Measurements from ENCODE around the gene IPO5.

IPO5 gene

DNA sequence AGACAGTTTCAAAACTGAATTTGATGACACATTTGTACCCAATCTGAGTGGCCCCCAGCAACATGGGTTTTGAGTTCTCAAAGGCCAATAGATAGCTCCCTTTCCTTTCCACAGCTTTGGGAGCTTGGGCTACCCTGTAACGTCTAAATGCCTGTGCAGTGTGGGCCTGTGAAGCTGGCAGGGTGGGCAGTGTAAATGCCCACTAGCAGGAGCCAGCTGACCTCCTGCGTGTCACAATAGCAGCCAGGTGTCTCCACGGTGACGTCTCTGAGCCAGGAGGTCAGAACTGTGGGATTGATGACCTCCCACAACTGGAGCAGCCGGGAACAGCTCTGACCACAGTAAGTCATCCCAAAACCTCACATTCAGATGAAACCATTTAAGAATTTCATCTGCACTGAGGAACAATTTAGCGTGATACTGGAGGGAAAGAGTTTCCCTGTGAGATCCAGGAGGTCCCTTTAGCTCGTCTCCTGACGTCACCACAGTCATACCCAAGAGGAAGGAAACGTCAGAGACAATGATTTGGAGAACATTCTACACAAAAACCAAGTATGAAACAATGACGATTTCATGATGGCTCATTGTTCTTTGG is at the start of gene IPO5:
IPO5 (plus strand) TSS at position 300 of the 595 bp plus-strand sequence. CDS start 23,022 bp downstream, outside the sequence.
- in situ Hi-C loops (cut with HindIII; ENCODE audit: low sequenced_read_pairs), result no loop called here

DNA sequence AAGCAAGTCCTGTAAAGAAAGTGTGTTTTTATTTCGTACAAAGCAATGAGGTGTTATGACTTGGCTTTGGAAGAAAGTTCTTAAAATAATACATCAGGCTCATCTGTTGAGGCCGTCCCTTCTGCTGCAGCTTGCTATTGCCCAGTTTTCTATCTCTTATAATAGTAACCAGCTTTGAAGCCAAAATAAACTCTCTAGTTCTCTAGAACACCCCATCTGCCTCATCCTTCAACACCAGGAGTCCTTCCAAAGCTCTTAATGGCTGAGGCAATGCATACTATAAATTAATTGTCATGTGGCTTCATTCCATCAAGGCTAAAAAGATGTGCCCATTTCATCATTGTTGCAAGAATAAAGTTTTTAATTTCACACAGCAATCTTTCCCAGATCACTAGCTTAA is 49.4 kb upstream of the IPO5 start:
- in situ Hi-C loops (cut with HindIII; ENCODE audit: low sequenced_read_pairs), result loop anchor here (5.0 kb wide), 1 partner anchor 53 kb away; no protein-coding TSS in a partner anchor

DNA sequence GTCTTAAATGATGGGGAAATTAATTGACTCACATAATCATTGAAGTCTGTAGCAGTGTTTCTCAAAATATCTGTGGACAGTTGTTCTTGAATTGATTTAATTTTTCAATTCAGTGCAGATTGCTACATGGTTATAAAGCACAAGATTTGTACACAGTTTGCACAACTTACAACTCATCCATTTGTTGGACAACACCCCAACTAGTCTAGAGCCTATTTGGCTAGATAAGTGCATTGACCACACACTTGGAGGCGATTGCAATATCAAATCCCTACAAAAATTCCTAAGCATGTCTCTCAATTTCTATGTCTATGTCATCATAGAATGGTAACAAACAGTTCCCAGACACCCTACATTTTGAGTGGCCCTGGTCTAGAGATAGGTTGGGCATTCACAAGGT is 48.0 kb upstream of the IPO5 start:
- in situ Hi-C loops (cut with HindIII; ENCODE audit: low sequenced_read_pairs), result no loop called here

DNA sequence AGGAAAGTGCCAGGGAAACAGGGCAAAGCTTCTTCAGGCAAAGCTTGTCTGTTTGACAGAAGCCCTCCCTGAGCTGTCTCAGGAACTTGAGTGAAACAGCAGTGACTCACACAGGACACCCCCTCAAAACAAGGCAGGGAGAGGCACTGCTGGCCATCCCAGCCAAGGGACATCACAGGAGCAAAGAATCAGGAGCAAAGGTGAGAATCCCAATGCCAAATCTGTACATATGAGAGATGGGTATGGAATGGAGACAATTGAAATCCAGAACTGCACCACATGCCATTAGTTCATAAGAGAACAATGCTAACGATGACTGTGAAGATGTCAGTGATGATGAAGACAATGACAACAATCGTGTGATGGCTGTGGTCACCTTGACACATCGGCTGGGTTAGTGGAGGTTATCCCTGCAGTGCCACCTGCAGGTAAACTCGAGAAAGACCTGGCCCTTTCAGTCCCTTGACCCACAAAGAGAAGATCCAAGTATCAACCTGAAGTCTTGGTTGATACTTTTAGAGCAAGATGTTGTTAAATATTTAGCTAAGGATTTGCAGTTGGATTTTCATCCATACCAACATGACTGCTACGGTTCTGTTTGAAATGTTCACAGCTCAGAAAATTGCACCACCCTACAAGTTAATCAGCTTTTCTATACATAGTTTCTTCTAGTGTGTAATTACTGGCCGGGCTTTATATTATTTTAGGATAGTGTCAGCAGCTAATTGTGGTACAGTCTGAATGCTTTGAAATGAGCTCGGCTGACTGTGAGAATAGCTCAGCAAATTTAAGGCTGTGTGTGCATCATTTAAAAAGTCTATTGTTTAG is 42.0 kb upstream of the IPO5 start:
- in situ Hi-C loops (cut with HindIII; ENCODE audit: low sequenced_read_pairs), result loop anchor here (5.0 kb wide), 1 partner anchor 91 kb away; no protein-coding TSS in a partner anchor

DNA sequence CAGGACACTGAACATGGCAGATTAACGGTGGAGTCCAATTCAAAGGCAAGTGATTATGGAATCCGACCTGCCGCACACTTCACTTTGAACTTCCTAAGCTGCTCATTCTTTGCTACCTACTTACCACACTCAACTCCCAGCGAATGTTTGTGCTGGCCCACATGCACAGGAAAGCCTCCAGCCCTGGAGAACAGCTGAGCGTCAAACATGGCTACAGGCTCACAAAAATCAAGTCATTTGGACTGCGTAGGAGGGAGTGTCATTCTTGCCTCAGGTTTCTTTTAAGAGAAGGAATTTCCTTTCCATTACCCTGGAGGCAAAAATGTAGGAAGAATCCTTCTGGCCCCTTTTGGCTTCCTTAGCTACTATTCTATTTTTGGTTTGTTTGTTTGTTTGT is 41.3 kb upstream of the IPO5 start:
- in situ Hi-C loops (cut with HindIII; ENCODE audit: low sequenced_read_pairs), result loop anchor here (5.0 kb wide), 1 partner anchor 90 kb away; no protein-coding TSS in a partner anchor

DNA sequence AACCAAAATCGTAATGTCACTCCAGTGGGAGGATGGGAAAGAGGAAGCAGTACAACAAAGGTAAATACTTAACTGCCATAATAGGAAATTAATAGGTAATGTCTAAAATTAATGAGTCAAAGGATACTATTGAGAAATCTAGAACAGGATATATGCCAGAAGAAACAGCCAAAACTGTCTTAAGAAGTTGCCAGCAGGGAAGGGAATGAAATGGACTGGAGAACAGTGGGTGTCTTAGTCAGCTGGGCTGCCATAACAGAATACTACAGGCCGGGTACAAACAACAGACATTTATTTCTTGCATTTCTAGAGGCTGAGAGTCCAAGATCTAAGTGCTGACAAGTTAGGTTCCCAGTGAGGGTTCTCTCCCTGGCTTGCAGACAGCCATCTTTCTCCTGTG is 40.3 kb upstream of the IPO5 start:
- in situ Hi-C loops (cut with HindIII; ENCODE audit: low sequenced_read_pairs), result loop anchor here (5.0 kb wide), 1 partner anchor 89 kb away; no protein-coding TSS in a partner anchor

DNA sequence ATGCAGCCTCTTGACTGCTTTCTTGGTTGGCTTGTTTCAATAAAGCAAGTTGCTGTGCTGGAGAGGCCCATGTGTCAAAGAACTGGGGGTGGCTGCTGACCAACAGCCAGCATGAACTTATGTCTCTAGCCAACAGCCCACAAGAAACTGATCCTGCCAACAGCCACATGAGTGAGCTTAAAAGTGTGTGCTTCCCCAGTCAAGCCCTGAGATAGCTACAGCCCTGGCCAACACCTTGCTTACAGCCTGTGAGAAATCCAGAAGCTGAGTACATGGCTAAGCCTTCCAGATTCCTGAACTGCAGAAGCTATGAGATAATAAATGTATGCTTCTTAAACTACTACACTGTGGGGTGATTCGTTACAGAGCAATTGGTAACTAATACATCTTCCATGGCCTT is 38.9 kb upstream of the IPO5 start:
- in situ Hi-C loops (cut with HindIII; ENCODE audit: low sequenced_read_pairs), result loop anchor here (5.0 kb wide), 1 partner anchor 88 kb away; no protein-coding TSS in a partner anchor

DNA sequence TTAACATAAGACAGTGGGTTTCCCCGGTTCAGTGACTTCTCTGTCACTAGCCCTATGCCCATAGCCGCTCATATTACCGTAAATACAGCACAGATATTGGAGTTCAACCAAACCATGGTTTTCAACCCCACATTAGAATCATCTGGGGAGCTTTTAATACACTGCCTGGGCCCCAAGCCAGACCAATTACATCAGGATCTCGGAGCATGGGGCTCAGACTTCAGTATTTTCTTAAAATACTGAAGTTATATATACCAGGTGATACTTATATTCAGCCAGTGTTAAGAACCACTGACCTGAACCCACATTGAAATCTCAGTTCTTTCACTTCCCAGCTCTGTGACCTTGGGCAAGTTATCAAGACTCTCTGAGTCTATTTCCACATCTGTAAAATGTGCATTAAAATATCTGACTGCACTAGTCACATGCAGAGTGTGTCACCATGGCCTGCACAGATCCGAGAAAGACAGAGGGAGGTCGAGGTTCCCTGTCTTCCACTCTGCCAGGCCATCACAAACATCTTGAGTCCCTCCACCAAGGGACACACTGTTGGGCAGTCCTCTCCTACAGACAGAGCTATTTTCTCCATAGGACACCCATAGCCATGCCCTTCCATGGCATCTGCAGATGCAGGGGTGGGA is 32.2 kb upstream of the IPO5 start:
- in situ Hi-C loops (cut with HindIII; ENCODE audit: low sequenced_read_pairs), result no loop called here

DNA sequence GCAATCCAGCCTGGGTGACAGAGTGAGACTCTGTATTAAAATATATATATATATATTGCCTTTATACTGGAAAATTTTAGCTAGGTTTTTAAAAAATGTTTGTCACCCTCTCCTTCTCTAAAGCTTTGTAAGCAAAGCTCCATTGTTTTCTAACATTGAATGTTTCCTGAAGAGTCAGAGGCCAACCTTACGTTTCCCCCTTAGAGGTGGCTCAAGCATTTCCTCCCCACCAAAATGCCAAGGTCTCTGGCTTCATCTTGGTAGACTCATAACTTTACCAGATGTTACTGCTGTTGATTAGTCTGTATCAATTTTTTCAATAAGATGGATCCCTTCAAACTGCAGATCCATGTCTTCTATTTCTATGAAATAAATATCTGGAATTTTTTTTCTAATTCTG is 25.2 kb upstream of the IPO5 start:
- in situ Hi-C loops (cut with HindIII; ENCODE audit: low sequenced_read_pairs), result no loop called here

DNA sequence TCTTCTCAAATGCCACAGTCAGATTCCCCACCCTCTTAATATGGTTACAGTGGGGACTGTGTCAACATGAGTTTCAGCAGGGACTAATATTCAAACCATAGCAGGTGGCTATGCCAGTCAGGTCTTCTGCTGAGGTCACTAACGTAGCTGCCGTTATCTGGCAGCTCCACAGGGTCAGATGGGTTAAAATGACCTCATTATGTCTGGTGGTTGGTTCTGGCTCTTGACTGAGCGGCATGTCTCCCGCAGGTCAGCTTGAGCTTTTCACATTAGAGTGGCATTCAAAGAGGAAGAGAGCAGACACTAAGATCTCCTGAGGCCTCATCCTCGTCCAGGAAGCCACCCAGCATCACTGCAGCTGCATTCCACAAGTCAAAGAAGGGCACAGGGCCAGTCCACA is 21.4 kb upstream of the IPO5 start:
- in situ Hi-C loops (cut with HindIII; ENCODE audit: low sequenced_read_pairs), result no loop called here

DNA sequence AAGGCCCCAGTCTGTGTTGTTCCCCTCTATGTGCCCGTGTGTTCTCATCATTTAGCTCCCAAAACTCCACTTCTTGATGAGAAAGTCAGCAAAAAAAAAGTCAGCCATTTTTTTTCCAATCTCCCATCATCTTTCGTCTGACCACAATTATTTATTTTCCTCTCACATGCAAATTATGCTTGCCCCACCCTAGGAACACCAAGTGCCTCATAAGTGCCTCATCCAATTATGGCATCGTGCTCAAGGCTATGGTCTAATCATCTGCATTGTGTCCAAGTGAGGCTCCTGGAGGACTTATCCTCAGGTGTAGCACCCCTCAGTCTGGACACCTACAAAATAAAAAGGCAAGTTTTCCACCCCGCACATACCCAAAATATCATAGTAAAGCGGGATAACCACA is 20.8 kb upstream of the IPO5 start:
- in situ Hi-C loops (cut with HindIII; ENCODE audit: low sequenced_read_pairs), result no loop called here

DNA sequence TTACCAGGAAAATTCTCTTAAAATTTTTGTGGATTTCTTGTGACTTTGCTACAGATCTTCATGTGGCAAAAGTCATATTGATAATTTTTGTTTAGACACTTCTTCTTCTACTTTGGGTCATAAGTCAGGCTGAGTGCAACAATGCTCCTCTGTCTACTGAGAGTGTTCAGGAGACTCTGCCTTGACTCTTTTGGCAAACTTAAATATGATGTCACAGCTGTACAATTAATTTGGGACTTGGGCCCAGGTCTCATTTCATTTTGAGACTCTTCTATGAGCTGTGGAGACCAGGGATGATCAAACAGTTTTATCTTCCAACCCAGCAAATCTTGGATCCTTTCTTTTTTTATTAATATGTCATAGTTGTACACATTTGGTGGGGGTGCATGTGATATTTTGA is 19.7 kb upstream of the IPO5 start:
- in situ Hi-C loops (cut with HindIII; ENCODE audit: low sequenced_read_pairs), result no loop called here

DNA sequence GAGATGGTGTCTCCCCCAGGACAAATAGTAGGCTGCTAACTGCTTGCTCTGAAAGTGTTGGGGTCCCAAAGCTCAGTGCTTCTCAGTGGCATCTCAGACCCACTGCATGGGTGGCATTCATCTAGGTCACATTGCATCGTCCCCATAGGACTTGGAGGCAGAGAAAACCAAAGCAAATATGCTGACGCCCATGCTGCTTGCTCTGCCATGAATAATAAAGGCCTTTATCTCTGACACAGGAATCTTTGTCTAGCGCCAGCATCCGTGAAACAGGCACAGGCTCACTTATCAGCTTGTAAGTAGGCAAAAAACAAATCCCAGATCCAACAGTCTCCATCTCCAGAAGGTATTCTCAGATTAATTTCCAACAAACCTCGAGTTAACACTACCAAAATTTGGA is 18.9 kb upstream of the IPO5 start:
- in situ Hi-C loops (cut with HindIII; ENCODE audit: low sequenced_read_pairs), result no loop called here

DNA sequence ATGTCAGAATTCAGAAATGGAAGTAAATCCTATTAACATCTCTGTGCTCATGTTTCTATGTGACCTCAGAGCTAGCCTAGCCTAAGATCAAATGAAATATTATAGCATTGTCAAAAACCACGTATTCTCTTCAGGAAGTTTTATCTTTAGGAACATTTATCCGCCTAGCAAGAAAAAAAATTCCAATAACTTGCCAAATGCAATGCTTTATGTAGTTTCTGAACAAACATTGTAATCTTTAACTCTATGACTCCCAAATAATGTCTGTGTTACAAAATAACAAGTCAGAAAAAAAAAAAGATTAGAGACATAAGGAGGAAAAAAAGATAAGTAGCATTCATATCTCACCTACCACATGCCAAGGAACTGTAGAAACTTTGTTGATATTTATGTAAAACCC is 18.4 kb upstream of the IPO5 start:
- in situ Hi-C loops (cut with HindIII; ENCODE audit: low sequenced_read_pairs), result no loop called here

DNA sequence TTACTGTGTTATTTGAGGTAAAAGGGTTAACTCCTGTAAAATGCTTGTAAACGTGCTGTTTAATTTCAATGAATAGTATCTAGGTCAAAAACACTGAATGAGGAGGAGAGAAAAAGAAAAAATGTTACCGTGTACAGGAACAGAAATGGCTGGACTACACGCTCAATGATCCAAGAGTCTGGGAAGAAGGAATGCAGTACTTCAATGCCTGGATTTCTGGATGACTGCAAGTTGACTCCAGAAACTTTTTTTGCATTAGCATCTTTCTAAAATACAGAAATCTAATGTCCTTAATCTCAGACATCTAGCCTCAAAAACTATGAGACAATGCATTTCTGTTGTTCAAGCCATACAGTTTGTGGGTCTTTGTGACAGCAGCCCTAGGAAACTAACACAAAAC is 17.4 kb upstream of the IPO5 start:
- in situ Hi-C loops (cut with HindIII; ENCODE audit: low sequenced_read_pairs), result no loop called here

DNA sequence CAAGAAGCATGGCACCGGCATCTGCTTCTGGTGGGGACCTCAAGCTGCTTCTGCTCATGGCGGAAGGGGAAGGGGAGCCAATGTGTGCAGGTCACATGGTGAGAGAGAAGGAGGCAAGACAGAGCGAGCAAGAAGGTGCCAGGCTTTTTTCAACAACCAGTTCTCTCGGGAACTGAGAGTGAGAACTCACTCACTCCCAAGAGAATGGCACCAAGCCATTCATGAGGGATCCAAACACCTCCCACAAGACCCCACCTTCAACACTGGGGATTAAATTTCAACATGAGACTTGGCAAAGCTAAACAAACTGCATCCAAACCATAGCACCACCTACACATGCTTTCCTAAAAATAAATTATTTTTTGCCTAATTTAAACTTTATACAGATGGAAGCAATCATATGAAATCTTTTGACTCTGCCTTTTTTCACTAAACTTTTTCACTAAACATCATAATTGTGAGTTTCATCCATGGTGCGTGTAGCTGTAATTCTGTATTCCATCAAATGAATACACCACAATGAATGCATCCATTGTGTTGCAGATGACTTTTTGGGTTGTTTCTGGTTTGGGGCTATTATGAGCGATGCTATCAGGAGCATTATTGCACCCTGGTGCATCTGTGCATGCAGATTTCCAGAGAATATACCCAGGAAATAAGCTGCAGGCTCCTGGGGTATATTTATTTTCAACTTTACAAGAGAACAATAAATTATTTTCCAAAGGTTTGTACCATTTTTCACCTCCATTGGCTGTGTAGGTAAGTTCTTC is 14.6 kb upstream of the IPO5 start:
- in situ Hi-C loops (cut with HindIII; ENCODE audit: low sequenced_read_pairs), result no loop called here

DNA sequence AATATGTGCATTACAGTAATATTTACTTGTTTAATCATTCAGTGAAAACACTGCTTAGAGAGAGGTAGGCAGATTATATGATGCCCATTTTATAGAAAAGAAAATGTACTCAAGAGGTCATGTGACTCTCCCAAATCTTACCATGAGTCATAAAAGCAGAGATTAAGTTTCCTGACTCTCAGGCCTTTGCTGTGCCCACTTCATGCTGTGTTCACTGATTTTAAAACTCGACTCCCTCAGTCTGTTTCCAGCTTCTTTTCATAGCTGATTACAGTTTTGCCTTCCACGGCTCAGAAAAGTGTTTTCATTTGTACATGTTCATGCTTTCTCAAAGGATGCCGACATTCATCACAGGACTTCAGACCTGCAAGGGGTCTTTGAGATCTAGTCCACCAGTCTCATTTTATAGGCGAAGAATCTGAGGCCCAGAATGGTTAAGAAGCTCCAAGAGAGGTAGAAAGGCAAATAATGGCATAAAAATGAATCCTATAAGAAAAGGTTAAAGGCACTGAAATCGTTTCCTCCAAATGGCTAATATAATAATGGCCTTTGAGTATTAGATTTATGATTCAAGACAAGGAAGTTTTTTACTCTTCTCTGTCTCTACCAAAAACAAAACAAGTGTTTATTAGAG is 9.0 kb upstream of the IPO5 start:
- in situ Hi-C loops (cut with HindIII; ENCODE audit: low sequenced_read_pairs), result no loop called here

DNA sequence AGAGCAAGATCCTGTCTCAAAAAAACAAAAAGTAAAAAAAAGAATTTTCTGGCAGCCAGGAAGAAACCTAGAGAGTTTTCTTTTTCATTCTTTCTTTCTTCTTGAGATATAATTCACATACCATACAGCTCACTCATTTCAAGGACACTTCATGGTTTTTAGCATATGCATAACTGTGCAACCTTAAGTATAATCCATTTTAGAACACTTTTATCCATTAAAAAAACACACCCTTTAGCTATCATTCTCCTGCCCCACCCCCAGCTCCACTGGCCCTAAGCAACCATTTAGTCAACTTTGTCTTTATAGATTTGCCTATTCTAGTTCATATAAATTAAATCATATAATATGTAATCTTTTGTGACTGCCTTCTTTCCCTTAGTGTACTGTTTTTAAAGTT is 8.1 kb upstream of the IPO5 start:
- in situ Hi-C loops (cut with HindIII; ENCODE audit: low sequenced_read_pairs), result no loop called here

DNA sequence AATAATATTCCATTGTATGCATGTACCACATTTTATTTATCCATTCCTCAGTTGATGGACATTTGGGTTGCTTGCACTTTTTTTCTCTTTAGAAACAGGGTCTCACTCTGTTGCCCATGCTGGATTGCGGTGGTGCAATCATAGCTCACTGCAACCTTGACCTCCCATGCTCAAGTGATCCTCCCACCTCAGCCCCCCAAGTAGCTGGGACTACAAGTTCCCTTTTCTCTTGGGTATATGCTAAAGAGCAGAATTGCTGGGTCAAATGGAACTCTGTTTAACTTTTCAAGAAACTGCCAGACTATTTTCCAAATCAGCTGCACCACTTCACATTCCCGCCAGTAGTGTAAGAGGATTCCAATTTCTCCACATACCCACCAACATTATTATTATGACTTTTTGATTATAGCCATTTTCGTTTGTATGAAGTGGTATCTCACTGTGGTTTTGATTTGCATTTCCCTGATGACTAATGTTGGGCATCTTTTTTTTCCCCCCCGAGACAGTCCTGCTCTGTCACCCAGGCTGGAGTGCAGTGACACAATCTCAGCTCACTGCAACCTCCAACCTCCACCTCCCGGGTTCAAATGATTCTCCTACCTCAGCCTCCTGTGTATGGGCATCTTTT is 7.6 kb upstream of the IPO5 start:
- in situ Hi-C loops (cut with HindIII; ENCODE audit: low sequenced_read_pairs), result no loop called here

DNA sequence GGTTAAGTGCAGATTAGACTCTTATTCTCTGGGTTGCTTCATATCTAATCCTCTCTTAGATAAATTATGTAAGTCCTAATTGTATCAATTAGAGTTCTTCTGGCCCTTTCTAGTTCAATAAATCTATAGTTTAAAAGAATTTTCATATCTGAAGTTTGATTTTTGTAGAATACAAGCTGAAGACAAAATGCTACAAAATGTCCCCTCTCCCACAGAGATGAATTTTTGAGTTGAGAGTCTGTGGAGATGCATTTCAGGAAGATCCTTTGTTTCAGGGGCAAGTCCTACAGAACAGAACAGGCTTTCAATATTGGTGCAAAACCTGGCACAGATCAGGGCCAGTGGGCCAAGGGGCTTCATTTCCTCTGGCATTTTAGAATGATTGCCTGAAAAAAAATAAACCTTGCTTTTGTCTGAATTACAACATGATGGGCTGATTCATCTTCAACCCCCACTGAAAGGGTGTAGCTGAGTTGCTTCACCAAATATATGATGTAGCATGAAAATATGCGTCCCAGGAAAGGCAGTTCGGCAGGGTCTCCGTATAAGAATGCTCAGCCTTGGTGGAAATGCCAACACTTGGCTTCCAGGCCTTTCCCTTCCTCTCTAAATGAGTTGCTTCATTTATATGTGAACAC is 6.4 kb upstream of the IPO5 start:
- in situ Hi-C loops (cut with HindIII; ENCODE audit: low sequenced_read_pairs), result no loop called here
